NCI-H748 (cell line): Measurements from ENCODE around the gene SFI1.
"Not testable (repeated sequence)": the region's sequence is repeated elsewhere in the genome, so short reads cannot be mapped to it uniquely, and the experiment has no call there.

ENCODE experiments used
- DNase-seq: peaks from one replicate; lab custom pipeline; 2025; ENCODE audit not compliant: unreplicated experiment; lab: John Stamatoyannopoulos, UW

Gene SFI1

DNA sequence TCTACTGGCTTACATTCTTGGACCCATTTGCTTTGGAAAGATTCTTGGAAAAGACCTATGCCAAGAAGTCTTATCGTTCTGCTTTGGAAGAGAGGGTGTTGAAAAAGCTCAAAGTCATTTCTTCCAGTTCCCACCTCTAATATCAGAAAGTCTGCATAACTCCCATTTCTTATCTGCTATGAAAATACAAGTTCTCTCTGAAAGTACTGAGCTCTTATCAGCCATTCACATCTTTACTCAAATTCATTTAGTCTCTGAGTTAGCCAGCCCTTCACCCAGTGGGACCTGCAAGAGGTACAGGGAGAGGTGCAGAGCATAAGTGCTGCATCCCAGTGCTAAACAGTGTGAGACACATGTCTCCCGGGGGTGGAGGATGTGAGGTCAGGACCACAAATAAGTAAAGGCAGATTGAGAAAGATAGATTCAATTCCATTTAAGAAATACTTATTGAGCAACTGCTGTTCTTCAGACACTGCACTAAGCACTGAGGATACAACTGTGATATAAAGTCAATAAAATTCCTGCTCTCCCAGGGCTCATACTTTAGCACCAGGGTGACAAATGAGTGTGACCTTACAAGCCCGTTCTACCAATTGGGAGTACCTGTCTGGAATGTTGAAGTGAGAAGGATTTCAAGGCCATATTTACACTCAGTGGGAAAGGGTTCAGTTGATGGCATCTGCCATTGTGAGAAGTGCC lies 89.0 kb downstream of the SFI1 start:
- no peak for DNase-seq

DNA sequence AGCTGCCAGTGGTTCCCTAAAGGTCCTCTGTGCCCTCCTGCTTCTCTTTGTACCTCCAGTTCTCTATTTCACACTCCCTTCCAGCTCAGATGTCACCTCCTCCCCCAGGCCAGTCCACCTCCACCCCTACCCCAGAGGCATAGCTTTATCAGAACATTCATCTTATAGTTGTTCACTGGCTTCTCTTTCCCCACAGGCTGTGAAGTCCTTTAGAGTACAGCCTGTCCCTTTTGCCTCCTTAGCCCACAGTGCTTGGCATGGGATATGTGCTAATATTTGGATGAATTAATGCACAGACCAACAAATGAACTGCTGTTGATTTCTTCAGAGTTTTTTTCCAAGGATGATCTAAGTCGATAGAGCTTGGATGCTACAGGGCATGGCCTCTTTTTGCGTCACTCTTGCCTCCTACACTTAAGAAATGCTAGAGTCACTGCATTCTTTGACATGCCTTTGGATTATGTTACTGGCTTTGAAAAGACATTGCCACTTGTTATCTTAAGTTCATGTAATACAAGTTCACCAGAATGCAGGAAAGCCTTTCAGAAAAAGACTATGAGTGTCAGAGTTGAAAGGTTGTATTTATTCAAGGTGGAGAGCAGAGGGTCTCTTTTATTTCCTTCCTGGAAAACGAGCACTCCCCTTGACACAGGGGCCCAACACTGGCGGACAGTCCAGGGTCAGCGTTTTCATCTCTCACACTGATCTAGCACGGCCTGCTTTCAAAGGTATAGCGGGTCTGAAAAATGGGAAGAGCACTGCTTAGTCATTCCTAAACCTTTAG lies 90.0 kb downstream of the SFI1 start:
- no peak for DNase-seq

DNA sequence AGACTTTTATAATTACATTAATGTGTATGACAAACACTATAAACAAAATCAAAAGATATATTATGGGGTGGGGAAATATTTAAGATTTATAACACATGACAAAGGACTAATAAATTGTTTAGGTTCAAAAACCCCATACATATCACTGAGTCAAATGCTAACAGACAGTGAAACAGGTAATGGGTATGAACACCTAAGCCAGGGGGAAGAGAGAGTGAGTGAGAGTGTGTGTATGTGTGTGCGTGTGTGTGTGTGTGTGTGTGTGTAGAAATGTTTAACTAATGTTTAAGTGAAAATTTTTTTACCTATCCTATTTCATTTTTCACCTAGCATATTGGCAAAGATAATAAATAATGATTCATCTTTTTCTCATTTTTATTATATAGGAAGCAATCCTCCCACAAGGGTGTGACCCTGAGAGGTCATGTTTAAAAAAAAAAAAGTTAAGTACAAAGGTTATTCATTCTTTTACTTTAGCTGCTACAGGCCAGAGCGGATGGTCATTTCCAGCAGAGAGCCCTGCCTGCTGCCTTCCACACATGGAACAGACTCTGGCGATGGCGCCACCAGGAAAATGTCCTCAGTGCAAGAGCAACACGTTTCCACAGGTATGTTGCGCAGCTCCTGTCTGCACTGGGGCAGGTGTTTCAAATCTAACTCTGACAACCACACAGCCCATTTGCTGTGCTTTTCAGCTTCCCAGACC lies 92.8 kb downstream of the SFI1 start:
- DNase-seq = no peak

GRCh38 chr22:31590161-31590560 lies 93.8 kb downstream of the SFI1 start:
- not testable (repeated sequence) for DNase-seq

GRCh38 chr22:31595271-31595670 lies 98.9 kb downstream of the SFI1 start:
- no peak for DNase-seq

- DNase-seq = no peak
Measured at GRCh38 chr22:31602259-31602952, 106.1 kb downstream of the SFI1 start.

DNA sequence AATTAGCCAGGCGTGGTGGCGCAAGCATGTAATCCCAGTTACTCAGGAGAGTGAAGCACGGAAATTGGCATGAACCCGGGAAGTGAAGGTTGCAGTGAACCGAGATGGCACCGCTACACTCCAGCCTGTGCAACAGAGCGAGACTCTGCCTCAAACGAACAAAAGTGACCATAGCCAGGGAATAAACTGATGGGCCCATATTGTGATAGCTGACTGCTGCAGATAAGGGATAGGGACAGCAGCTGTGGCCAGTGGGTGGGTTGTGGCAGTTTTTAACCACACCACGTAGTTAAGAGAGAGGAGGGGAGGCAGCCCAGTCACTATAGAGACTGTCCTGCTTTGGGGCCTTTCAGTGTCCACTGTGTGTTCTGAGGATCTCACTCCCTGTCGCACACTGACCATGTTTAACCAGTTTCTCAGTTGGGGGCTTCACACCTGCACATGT lies 106.8 kb downstream of the SFI1 start:
- DNase-seq = no peak

- DNase-seq = no peak
Measured at GRCh38 chr22:31603574-31603973, 107.2 kb downstream of the SFI1 start.

DNA sequence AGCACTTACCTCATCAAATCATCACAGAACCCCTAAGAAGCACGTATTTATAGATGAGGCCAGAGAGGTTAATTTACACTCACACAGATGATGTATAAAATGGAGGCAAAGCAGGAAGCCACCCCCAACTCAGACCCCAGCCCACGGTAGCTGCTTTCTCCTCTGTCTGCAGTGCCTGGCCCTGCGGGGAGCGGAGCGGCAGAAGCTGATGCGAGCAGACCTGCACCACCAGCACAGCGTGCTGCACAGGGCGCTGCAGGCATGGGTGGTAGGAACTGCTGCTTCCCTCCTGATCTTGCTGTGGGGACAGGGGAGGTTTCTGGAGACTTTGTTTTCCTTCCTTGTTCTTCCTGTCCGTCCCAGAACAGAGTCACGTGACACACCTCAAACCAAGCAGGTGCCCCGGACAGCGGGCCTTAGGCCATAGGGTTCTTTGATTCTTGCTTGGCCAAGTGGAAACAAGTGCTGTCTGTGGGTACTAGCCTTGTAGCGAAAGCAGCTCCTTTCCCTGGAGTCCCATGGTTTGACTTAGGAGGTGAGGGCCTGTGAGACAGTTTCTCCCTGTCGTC lies 107.9 kb downstream of the SFI1 start:
- no peak for DNase-seq

DNA sequence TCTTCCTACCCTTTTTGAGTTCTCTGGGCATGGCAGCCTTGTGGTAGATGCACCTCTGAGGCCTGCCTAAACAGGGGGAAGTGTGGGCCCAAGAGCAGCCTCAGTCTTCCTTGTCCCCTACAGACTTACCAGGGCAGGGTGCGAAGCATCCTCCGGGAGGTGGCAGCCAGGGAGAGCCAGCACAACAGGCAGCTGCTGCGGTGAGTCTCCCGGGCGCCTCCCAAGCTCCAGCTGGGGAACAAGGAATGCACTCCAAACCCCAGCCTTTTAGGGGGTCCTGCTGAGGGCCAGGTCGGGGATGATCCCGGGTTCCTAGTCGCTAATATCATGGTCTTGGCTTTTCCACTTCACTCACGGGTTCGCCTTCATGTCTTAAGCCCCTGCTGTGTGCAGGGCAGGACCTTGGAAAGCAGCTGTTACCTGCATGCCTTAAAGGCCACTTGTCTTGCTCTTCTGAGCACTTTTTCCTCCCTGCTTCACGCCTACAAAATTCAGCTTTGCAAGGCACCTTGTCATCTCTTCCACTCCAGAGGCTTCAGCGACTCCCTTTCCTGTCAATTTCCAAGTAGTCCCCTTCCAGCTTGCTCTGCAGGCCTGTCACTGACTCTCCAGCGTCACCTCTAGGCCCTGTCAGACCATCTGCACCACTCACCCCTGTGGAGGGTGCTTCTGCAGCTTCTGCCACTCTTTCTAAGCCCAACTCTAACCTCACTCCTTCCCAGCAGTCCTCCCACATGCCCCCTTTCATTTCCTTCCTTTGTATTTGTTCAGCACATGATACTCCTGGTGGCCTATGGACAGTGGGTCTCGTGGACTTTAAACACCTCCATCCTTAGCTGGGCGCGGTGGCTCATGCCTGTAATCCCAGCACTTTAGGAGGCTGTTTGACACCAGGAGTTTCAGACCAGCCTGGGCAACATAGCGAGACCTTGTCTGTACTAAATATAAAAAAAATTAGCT lies 108.7 kb downstream of the SFI1 start:
- DNase-seq = no peak

- DNase-seq = no peak
Measured at GRCh38 chr22:31605851-31606585, 109.7 kb downstream of the SFI1 start.

DNA sequence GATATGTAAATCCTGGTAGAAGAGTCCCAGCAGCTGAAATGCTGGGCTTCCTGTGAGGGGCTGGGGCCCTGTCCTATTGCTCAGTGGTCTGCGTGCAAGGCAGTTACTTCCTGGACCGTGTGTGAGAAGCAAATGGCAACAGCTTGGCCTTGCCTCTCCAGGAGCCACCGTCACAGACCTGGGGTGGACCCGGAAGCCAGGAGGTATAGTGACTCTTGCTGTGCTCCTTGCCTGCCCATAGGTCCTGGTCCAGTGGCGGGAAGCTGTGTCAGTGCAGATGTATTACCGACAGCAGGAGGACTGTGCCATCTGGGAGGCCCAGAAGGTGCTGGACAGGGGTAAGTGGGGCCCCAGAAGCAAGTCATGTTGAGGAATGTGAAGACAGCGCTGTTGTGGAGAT lies 111.4 kb downstream of the SFI1 start:
- DNase-seq = no peak

DNA sequence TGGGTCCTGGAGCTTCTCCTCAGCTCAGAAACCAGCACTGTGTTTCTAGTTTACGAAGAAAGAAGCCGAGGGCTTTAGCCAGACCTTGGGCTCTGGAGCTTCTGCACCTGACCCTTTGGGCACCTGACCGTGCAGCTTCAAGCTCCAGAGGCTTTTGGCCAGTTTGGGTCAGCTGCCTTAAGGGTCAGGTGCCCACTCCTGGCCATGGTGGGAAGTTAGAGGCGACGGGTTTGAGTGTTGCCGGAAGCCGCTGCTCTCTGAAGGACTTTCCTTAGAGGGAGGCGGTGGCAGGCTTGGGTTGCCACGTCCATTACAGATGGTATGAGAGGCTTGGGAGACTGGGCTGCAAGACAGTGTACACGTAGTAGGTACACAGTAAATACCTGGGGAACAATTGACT lies 113.4 kb downstream of the SFI1 start:
- DNase-seq = no peak

GRCh38 chr22:31610611-31611010 lies 114.3 kb downstream of the SFI1 start:
- no peak for DNase-seq

DNA sequence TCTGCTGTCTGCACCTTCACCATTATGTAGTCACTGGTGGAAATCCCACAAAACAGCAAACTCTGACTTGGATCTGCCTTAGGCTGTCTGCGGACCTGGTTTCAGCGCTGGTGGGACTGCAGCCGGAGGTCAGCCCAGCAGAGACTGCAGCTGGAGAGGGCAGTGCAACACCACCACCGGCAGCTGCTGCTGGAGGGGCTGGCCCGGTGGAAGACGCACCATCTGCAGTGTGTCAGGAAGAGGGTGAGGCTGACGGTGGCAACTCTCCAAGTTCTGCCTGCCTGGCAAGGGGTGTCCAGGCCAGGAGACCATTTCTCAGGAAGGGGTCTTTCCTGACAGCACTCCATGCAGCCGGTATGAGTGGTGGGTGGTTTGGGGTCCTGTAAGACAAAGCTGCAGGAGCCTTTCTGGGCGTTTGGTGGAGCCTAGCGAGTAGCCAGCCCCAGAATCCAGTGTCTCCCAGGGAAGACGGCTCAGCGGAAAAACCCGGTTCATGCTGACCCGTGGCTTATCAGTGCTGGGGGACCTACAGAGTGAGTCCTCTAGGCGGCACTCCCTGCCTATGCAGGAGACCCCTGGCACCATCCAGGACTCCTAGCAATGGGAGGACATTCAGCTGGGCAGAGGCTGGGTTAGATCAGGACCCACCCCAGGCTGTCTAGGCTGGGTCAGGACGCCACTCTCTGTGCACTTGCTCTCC lies 114.9 kb downstream of the SFI1 start:
- no peak for DNase-seq

GRCh38 chr22:31612891-31613285 lies 116.6 kb downstream of the SFI1 start:
- no peak for DNase-seq

GRCh38 chr22:31613286-31613903 lies 117.1 kb downstream of the SFI1 start:
- DNase-seq = no peak

- DNase-seq = no peak
Measured at GRCh38 chr22:31613904-31614296, 117.6 kb downstream of the SFI1 start.
